Measurements from ENCODE around the gene EFCAB6. TPM values are rescaled to one million over a fixed set of nuclear protein-coding genes. Genes with fewer than 3 reads are reported as not detected.

Gene EFCAB6
- total RNA-seq, 4 donors from 2014 or later: 0.35 to 4.4 (median 0.94) TPM; not detected in 1

- no peaks in the 10 kb centered on the region for H3K36me3 ChIP-seq
- TF ChIP-seq POLR2A (IDR thresholded peaks at IDR 0.05): no peak
- no peak for TF ChIP-seq CTCF (IDR thresholded peaks at IDR 0.05)
- H3K27me3 ChIP-seq: no peaks in the 10 kb centered on the region
- no peaks in the 10 kb centered on the region for H3K9me3 ChIP-seq
- H3K27ac ChIP-seq: no peak overlapping the region
- no peak for DNase-seq
- H3K4me1 ChIP-seq: no peaks in the 10 kb centered on the region
- H3K4me3 ChIP-seq: no peak overlapping the region
Observed at GRCh38 chr22:43528601-43529360, 283.3 kb downstream of the EFCAB6 start.

- H3K36me3 ChIP-seq: no peaks in the 10 kb centered on the region
- no peaks in the 10 kb centered on the region for H3K4me1 ChIP-seq
- no peak for DNase-seq
- H3K27ac ChIP-seq: no peak overlapping the region
- no peak for TF ChIP-seq POLR2A (IDR thresholded peaks at IDR 0.05)
- no peak for TF ChIP-seq CTCF (IDR thresholded peaks at IDR 0.05)
- H3K27me3 ChIP-seq: no peaks in the 10 kb centered on the region
- H3K9me3 ChIP-seq: no peaks in the 10 kb centered on the region
- no peak overlapping the region for H3K4me3 ChIP-seq
Observed at GRCh38 chr22:43526946-43527345, 285.2 kb downstream of the EFCAB6 start.

- no peaks in the 10 kb centered on the region for H3K36me3 ChIP-seq
- no peak overlapping the region for H3K27ac ChIP-seq
- no peak for TF ChIP-seq CTCF (IDR thresholded peaks at IDR 0.05)
- TF ChIP-seq POLR2A (IDR thresholded peaks at IDR 0.05): no peak
- H3K27me3 ChIP-seq: no peaks in the 10 kb centered on the region
- H3K4me1 ChIP-seq: no peaks in the 10 kb centered on the region
- H3K9me3 ChIP-seq: no peaks in the 10 kb centered on the region
- DNase-seq: no peak
- H3K4me3 ChIP-seq: no peak overlapping the region
Observed at GRCh38 chr22:43526117-43526655, 285.9 kb downstream of the EFCAB6 start.

- Histone ChIP-seq H3K36me3 (no peaks in the 10 kb centered on the region), H3K9me3 (no peaks in the 10 kb centered on the region), H3K4me1 (no peaks in the 10 kb centered on the region), H3K27ac (no peak overlapping the region), H3K27me3 (no peaks in the 10 kb centered on the region), H3K4me3 (no peak overlapping the region)
- DNase-seq: no peak
- no peak for TF ChIP-seq POLR2A (IDR thresholded peaks at IDR 0.05)
- no peak for TF ChIP-seq CTCF (IDR thresholded peaks at IDR 0.05)
Observed at GRCh38 chr22:43521716-43522115, 290.4 kb downstream of the EFCAB6 start.

GRCh38 chr22:43520632-43521039 lies 291.5 kb downstream of the EFCAB6 start:
- no peak overlapping the region for H3K4me3 ChIP-seq
- H3K27me3 ChIP-seq: no peaks in the 10 kb centered on the region
- TF ChIP-seq CTCF (IDR thresholded peaks at IDR 0.05) (no peak), POLR2A (IDR thresholded peaks at IDR 0.05) (no peak)
- H3K27ac ChIP-seq: no peak overlapping the region
- H3K9me3 ChIP-seq: no peaks in the 10 kb centered on the region
- DNase-seq: no peak
- H3K4me1 ChIP-seq: no peaks in the 10 kb centered on the region
- H3K36me3 ChIP-seq: no peaks in the 10 kb centered on the region

All from Peyer's patch (tissue), 4 donors.